ENCODE data around the gene NKX2-1.
"Not testable (repeated sequence)": the region's sequence is repeated elsewhere in the genome, so short reads cannot be mapped to it uniquely, and the experiment has no call there.

Gene NKX2-1

GRCh38 chr14:36505181-36505815 lies 14.7 kb downstream of the NKX2-1 start:
- no peak for DNase-seq (ENCODE audit: low spot score)

GRCh38 chr14:36504771-36505175 lies 15.3 kb downstream of the NKX2-1 start:
- no peak for DNase-seq (ENCODE audit: low spot score)

GRCh38 chr14:36503771-36504741 lies 16.0 kb downstream of the NKX2-1 start:
- DNase-seq (ENCODE audit: low spot score) = no peak

- DNase-seq (ENCODE audit: low spot score) = no peak
Measured at GRCh38 chr14:36502558-36503508, 17.2 kb downstream of the NKX2-1 start.

GRCh38 chr14:36498938-36499337 lies 21.1 kb downstream of the NKX2-1 start:
- no peak for DNase-seq (ENCODE audit: low spot score)

GRCh38 chr14:36496346-36496745 lies 23.7 kb downstream of the NKX2-1 start:
- no peak for DNase-seq (ENCODE audit: low spot score)

GRCh38 chr14:36495666-36496065 lies 24.4 kb downstream of the NKX2-1 start:
- DNase-seq (ENCODE audit: low spot score) = no peak

- no peak for DNase-seq (ENCODE audit: low spot score)
Measured at GRCh38 chr14:36493761-36494160, 26.3 kb downstream of the NKX2-1 start.

GRCh38 chr14:36485773-36486172 lies 34.3 kb downstream of the NKX2-1 start:
- DNase-seq (ENCODE audit: low spot score) = no peak

- no peak for DNase-seq (ENCODE audit: low spot score)
Measured at GRCh38 chr14:36479344-36479743, 40.7 kb downstream of the NKX2-1 start.

GRCh38 chr14:36478782-36479181 lies 41.2 kb downstream of the NKX2-1 start:
- DNase-seq (ENCODE audit: low spot score) = no peak

GRCh38 chr14:36477266-36477665 lies 42.8 kb downstream of the NKX2-1 start:
- DNase-seq (ENCODE audit: low spot score) = no peak

- not testable (repeated sequence) for DNase-seq (ENCODE audit: low spot score)
Measured at GRCh38 chr14:36476061-36476460, 44.0 kb downstream of the NKX2-1 start.

- no peak for DNase-seq (ENCODE audit: low spot score)
Measured at GRCh38 chr14:36474593-36474992, 45.4 kb downstream of the NKX2-1 start.

- no peak for DNase-seq (ENCODE audit: low spot score)
Measured at GRCh38 chr14:36471431-36471830, 48.6 kb downstream of the NKX2-1 start.

- no peak for DNase-seq (ENCODE audit: low spot score)
Measured at GRCh38 chr14:36467332-36467731, 52.7 kb downstream of the NKX2-1 start.
